ENCODE results near the gene FAM120B. TPM values are rescaled to one million over a fixed set of nuclear protein-coding genes. Genes with fewer than 3 reads are reported as not detected.

FAM120B gene
- total RNA-seq, 1 donor, result 20.4 TPM

- H3K4me3 ChIP-seq (ENCODE audit: low read depth, low read length), result no peak overlapping the region
- no peak for TF ChIP-seq CTCF (IDR thresholded peaks at IDR 0.05; ENCODE audit: insufficient read depth, low read length)
- no peak for DNase-seq (ENCODE audit: low read depth)
These were observed 136.0 kb downstream of the FAM120B start for GRCh38 chr6:170442596-170442995.

GRCh38 chr6:170443151-170443662 lies 136.6 kb downstream of the FAM120B start:
- DNase-seq (ENCODE audit: low read depth), result no peak
- no peak for TF ChIP-seq CTCF (IDR thresholded peaks at IDR 0.05; ENCODE audit: insufficient read depth, low read length)
- H3K4me3 ChIP-seq (ENCODE audit: low read depth, low read length), result no peak overlapping the region

- H3K4me3 ChIP-seq (ENCODE audit: low read depth, low read length), result no peak overlapping the region
- no peak for TF ChIP-seq CTCF (IDR thresholded peaks at IDR 0.05; ENCODE audit: insufficient read depth, low read length)
- no peak for DNase-seq (ENCODE audit: low read depth)
These were observed 137.6 kb downstream of the FAM120B start for GRCh38 chr6:170444056-170444591.

GRCh38 chr6:170444811-170445211 lies 138.3 kb downstream of the FAM120B start:
- DNase-seq (ENCODE audit: low read depth), result no peak
- no peak for TF ChIP-seq CTCF (IDR thresholded peaks at IDR 0.05; ENCODE audit: insufficient read depth, low read length)
- no peak overlapping the region for H3K4me3 ChIP-seq (ENCODE audit: low read depth, low read length)

GRCh38 chr6:170445487-170445886 lies 138.9 kb downstream of the FAM120B start:
- H3K4me3 ChIP-seq (ENCODE audit: low read depth, low read length), result no peak overlapping the region
- no peak for TF ChIP-seq CTCF (IDR thresholded peaks at IDR 0.05; ENCODE audit: insufficient read depth, low read length)
- DNase-seq (ENCODE audit: low read depth), result no peak

DNA sequence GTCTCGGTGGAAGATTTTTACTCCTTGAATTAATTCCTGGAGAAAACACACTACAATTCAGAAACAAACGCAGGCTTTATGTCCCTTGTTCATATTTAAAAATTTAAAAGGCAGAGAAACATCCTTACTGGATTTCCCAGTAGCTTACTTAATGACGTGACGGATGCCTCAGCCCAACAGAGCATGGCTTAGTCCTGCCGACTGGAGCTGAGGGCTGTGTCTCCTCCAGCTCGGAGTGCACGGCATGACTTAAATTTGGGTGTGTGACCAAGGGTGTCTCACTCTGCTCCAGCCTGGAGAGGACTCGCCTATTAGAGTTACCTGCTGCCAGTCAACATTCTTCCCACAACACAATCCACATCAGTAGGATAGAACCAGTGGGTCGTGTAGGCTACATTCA lies 139.4 kb downstream of the FAM120B start:
- no peak for DNase-seq (ENCODE audit: low read depth)
- H3K4me3 ChIP-seq (ENCODE audit: low read depth, low read length), result no peak overlapping the region
- no peak for TF ChIP-seq CTCF (IDR thresholded peaks at IDR 0.05; ENCODE audit: insufficient read depth, low read length)

Measured in fibroblast of the aortic adventitia (primary cell).